HEK293 (cell line): ENCODE measurements around the gene DHCR7.

Source experiments
- CTCF ChIA-PET: fragments of 350-600 bp; formaldehyde crosslinking; extraction: SDS; loops from one replicate; lab custom pipeline; 2021; ENCODE audit warnings: antibody characterized with exemption; lab: Yijun Ruan, JAX
- POLR2A ChIA-PET: fragments of 300-600 bp; formaldehyde crosslinking; extraction: SDS; loops from one replicate; lab custom pipeline; 2020; ENCODE audit warnings: antibody characterized with exemption, inconsistent platforms; lab: Yijun Ruan, JAX
- H3K27ac ChIP-seq: fragments of 200-500 bp; sonication (Bioruptor generic); 2 replicates; pipeline ENCODE4 v1.5.1; 2014; ENCODE audit warnings: low read depth, low read length, control low read depth, inconsistent platforms; ENCODE audit errors: extremely low read depth
- H3K36me3 ChIP-seq, 2 experiments: fragments of 200-500 bp in 1 of 2; sonication (Bioruptor generic) in 1 of 2; 1 replicate in 1 of 2; 2 replicates in 1 of 2; pipeline ENCODE4 v1.5.1; 2014 to 2017; ENCODE audit warnings: inconsistent platforms in 2 of 2, low read length in 2 of 2; ENCODE audit not compliant: control insufficient read depth in 2 of 2, insufficient read depth in 1 of 2
- H3K4me1 ChIP-seq: fragments of 200-500 bp; sonication (Bioruptor generic); 2 replicates; pipeline ENCODE4 v1.5.1; 2014; ENCODE audit warnings: mild to moderate bottlenecking, low read length, inconsistent platforms; ENCODE audit not compliant: control insufficient read depth, insufficient read depth
- H3K4me3 ChIP-seq: 2 replicates; pipeline ENCODE4 v1.5.1; 2011; ENCODE audit warnings: low read depth, mild to moderate bottlenecking, control low read depth, low read length, moderate library complexity
- H3K9me3 ChIP-seq: fragments of 200-500 bp; sonication (Bioruptor generic); 2 replicates; pipeline ENCODE4 v1.5.1; 2014; ENCODE audit warnings: low read depth, low read length, inconsistent platforms; ENCODE audit not compliant: control insufficient read depth, insufficient read depth
- GLIS1 ChIP-seq: fragments of 450-650 bp; formaldehyde crosslinking; IDR thresholded peaks from 2 replicates; pipeline ENCODE4 v1.5.1; 2016; ENCODE audit warnings: missing biosample characterization, missing genetic modification characterization
- HOXD13 ChIP-seq: sonication (generic); formaldehyde crosslinking; IDR thresholded peaks from 2 replicates; pipeline ENCODE4 v1.8.0; 2022; ENCODE audit warnings: missing genetic modification reagents, borderline replicate concordance
- KLF7 ChIP-seq: fragments of 450-650 bp; formaldehyde crosslinking; IDR thresholded peaks from 2 replicates; pipeline ENCODE4 v1.5.1; 2016; ENCODE audit warnings: missing biosample characterization, missing genetic modification characterization, borderline replicate concordance
- KLF8 ChIP-seq: fragments of 450-650 bp; formaldehyde crosslinking; IDR thresholded peaks from 2 replicates; pipeline ENCODE4 v1.5.1; 2016; ENCODE audit warnings: missing biosample characterization, missing genetic modification characterization
- SCRT1 ChIP-seq: fragments of 450-650 bp; formaldehyde crosslinking; IDR thresholded peaks from 2 replicates; pipeline ENCODE4 v1.5.1; 2016; ENCODE audit warnings: missing biosample characterization, missing genetic modification characterization, borderline replicate concordance
- SP2 ChIP-seq: fragments of 450-650 bp; formaldehyde crosslinking; IDR thresholded peaks from 2 replicates; pipeline ENCODE4 v1.5.1; 2016; ENCODE audit warnings: missing biosample characterization, missing genetic modification characterization
- TRIM28 ChIP-seq: IDR thresholded peaks from 2 replicates; pipeline ENCODE4 v1.6.1; 2011; ENCODE audit warnings: low read length, control low read depth, borderline replicate concordance
- ZBTB21 ChIP-seq: fragments of 450-650 bp; formaldehyde crosslinking; IDR thresholded peaks from 2 replicates; pipeline ENCODE4 v1.5.1; 2017; ENCODE audit warnings: missing biosample characterization, missing genetic modification characterization
- ZNF10 ChIP-seq: fragments of 450-650 bp; formaldehyde crosslinking; IDR thresholded peaks from 2 replicates; pipeline ENCODE4 v1.5.1; 2017; ENCODE audit warnings: missing biosample characterization, missing genetic modification characterization
- ZNF169 ChIP-seq: fragments of 450-650 bp; formaldehyde crosslinking; IDR thresholded peaks from 2 replicates; pipeline ENCODE4 v1.5.1; 2016; ENCODE audit warnings: missing biosample characterization, missing genetic modification characterization
- ZNF366 ChIP-seq: fragments of 450-650 bp; formaldehyde crosslinking; conservative IDR thresholded peaks from 2 replicates; pipeline ENCODE4 v1.5.1; 2016; ENCODE audit warnings: missing biosample characterization, missing genetic modification characterization
- ZNF394 ChIP-seq: fragments of 450-650 bp; formaldehyde crosslinking; IDR thresholded peaks from 2 replicates; pipeline ENCODE4 v1.5.1; 2016; ENCODE audit warnings: missing biosample characterization, missing genetic modification characterization, mild to moderate bottlenecking, moderate library complexity, borderline replicate concordance
- ZNF48 ChIP-seq: fragments of 450-650 bp; formaldehyde crosslinking; IDR thresholded peaks from 2 replicates; pipeline ENCODE4 v1.5.1; 2016; ENCODE audit warnings: missing biosample characterization, missing genetic modification characterization
- ZNF549 ChIP-seq: fragments of 450-650 bp; IDR thresholded peaks from 2 replicates; pipeline ENCODE4 v1.5.1; 2018; ENCODE audit warnings: missing biosample characterization, missing genetic modification characterization, mild to moderate bottlenecking, inconsistent platforms, moderate library complexity
- ZNF555 ChIP-seq: fragments of 450-650 bp; formaldehyde crosslinking; conservative IDR thresholded peaks from 2 replicates; pipeline ENCODE4 v1.5.1; 2017; ENCODE audit warnings: missing biosample characterization, mild to moderate bottlenecking, missing genetic modification characterization, inconsistent platforms
- ZNF624 ChIP-seq: fragments of 450-650 bp; formaldehyde crosslinking; IDR thresholded peaks from 2 replicates; pipeline ENCODE4 v1.5.1; 2017; ENCODE audit warnings: missing biosample characterization, missing genetic modification characterization
- ZNF660 ChIP-seq: fragments of 450-650 bp; IDR thresholded peaks from 2 replicates; pipeline ENCODE4 v1.5.1; 2018; ENCODE audit warnings: missing biosample characterization, mild to moderate bottlenecking, missing genetic modification characterization
- ZNF830 ChIP-seq: fragments of 450-650 bp; IDR thresholded peaks from 2 replicates; pipeline ENCODE4 v1.5.0; 2018; ENCODE audit warnings: missing biosample characterization, missing genetic modification characterization, low read depth, mild to moderate bottlenecking, moderate library complexity
- ZNF837 ChIP-seq: fragments of 450-650 bp; formaldehyde crosslinking; IDR thresholded peaks from 2 replicates; pipeline ENCODE4 v1.5.1; 2016; ENCODE audit warnings: missing biosample characterization, missing genetic modification characterization
- ZSCAN30 ChIP-seq: fragments of 450-650 bp; IDR thresholded peaks from 2 replicates; pipeline ENCODE4 v1.5.1; 2018; ENCODE audit warnings: missing biosample characterization, mild to moderate bottlenecking, missing genetic modification characterization, moderate library complexity
- TF ChIP-seq, protein P1 (sequence below): sonication (generic); formaldehyde crosslinking; IDR thresholded peaks from 2 replicates; pipeline ENCODE4 v1.8.1; 2022; ENCODE audit warnings: mild to moderate bottlenecking, moderate library complexity, missing genetic modification reagents
- TF ChIP-seq, protein P2 (sequence below): fragments of 450-650 bp; formaldehyde crosslinking; IDR thresholded peaks from 2 replicates; pipeline ENCODE4 v1.5.1; 2016; ENCODE audit warnings: missing biosample characterization, missing genetic modification characterization, borderline replicate concordance
- TF ChIP-seq, protein P3 (sequence below): fragments of 450-650 bp; formaldehyde crosslinking; IDR thresholded peaks from 2 replicates; pipeline ENCODE4 v1.5.1; 2016; ENCODE audit warnings: missing biosample characterization, missing genetic modification characterization
- TF ChIP-seq, protein P4 (sequence below): fragments of 450-650 bp; IDR thresholded peaks from 2 replicates; pipeline ENCODE4 v1.5.1; 2018; ENCODE audit warnings: missing biosample characterization, mild to moderate bottlenecking, missing genetic modification characterization

DHCR7 gene

DNA sequence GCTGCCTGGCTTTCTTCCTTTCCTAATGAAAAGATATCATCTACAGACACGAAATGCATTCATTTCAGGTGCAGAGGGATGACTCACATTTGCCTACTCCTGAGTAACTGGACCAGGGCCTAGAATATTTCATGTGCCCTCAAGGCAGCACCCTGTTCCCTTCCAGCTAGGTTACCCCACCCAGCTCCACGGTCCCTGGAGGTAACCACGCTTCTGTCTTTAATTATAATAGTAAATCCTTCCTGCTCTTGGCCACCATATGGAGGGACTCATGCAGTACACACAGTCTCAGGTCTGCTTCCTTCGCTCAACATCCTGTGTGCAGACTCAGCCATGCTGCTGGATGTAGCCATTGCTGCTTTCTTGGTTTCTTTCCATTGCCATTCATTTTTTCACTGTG lies 22.3 kb downstream of the DHCR7 start:
- H3K4me1 ChIP-seq, result no peaks in the 10 kb centered on the region
- no peaks in the 10 kb centered on the region for H3K36me3 ChIP-seq
- H3K9me3 ChIP-seq, result no peaks in the 10 kb centered on the region
- H3K4me3 ChIP-seq, result no peak overlapping the region
- CTCF ChIA-PET, result interaction anchor here (0.6 to 2.3 kb wide), 4 partner anchors 22 to 339 kb away, joined by 3 to 6 read pairs (median 4); no protein-coding TSS in a partner anchor
- H3K27ac ChIP-seq, result no peak overlapping the region
- POLR2A ChIA-PET, result interaction anchor here (0.6 to 1.2 kb wide), 3 partner anchors 22 to 366 kb away, joined by 3 to 9 read pairs (median 4); partner anchors contain the start of genes DHCR7 and NADSYN1
- TF ChIP-seq ZNF48 (tag by site-specific recombination), result no peak
- TF ChIP-seq, protein P1, sequence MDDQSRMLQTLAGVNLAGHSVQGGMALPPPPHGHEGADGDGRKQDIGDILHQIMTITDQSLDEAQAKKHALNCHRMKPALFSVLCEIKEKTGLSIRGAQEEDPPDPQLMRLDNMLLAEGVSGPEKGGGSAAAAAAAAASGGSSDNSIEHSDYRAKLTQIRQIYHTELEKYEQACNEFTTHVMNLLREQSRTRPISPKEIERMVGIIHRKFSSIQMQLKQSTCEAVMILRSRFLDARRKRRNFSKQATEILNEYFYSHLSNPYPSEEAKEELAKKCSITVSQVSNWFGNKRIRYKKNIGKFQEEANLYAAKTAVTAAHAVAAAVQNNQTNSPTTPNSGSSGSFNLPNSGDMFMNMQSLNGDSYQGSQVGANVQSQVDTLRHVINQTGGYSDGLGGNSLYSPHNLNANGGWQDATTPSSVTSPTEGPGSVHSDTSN (CRISPR knock-in tag), result no peak
- no peak for TF ChIP-seq SCRT1
- TF ChIP-seq ZNF366 (tag by site-specific recombination), result no peak
- TF ChIP-seq ZNF837 (tag by site-specific recombination), result no peak
- no peak for TF ChIP-seq ZNF549 (tag by site-specific recombination)
- TF ChIP-seq, protein P2, sequence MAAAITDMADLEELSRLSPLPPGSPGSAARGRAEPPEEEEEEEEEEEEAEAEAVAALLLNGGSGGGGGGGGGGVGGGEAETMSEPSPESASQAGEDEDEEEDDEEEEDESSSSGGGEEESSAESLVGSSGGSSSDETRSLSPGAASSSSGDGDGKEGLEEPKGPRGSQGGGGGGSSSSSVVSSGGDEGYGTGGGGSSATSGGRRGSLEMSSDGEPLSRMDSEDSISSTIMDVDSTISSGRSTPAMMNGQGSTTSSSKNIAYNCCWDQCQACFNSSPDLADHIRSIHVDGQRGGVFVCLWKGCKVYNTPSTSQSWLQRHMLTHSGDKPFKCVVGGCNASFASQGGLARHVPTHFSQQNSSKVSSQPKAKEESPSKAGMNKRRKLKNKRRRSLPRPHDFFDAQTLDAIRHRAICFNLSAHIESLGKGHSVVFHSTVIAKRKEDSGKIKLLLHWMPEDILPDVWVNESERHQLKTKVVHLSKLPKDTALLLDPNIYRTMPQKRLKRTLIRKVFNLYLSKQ (tag by site-specific recombination), result no peak
- no peak for TF ChIP-seq ZNF830
- no peak for TF ChIP-seq ZNF624 (tag by site-specific recombination)
- TF ChIP-seq ZNF10 (tag by site-specific recombination), result no peak
- TF ChIP-seq ZBTB21, result no peak
- TF ChIP-seq SP2 (tag by site-specific recombination), result no peak
- no peak for TF ChIP-seq GLIS1
- TF ChIP-seq ZNF660, result no peak
- TF ChIP-seq ZNF555 (tag by site-specific recombination), result no peak

DNA sequence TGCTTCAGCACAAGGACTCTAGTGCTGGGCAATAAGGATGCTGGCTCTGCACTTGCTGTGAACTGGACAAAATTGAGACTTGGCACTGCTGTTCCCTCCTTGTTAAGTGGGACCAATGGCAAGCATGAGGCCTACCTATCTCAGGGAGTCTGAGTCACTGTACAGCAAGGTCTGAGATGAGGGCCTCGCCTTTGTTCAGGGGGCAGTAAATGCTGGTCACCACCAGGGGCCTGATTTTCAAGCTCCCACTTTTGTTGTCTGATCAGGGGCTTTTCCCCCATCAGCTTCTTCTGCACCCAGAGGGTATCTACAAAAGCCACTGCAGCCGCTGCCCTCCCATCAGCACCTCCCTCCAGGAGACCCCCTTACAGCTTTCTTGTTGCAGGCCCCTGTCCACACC lies 22.8 kb downstream of the DHCR7 start:
- no peak overlapping the region for H3K4me3 ChIP-seq
- ChIA-PET POLR2A (interaction anchor here (1.2 kb wide), 1 partner anchor 23 kb away, joined by 9 read pairs; the partner anchor contains the start of gene DHCR7), CTCF (interaction anchor here (0.6 to 2.3 kb wide), 2 partner anchors 28 to 305 kb away, joined by 3 to 6 read pairs; no protein-coding TSS in a partner anchor)
- no peak for TF ChIP-seq KLF7 (tag by site-specific recombination)
- no peaks in the 10 kb centered on the region for H3K36me3 ChIP-seq
- no peaks in the 10 kb centered on the region for H3K4me1 ChIP-seq
- H3K27ac ChIP-seq, result no peak overlapping the region
- no peaks in the 10 kb centered on the region for H3K9me3 ChIP-seq

DNA sequence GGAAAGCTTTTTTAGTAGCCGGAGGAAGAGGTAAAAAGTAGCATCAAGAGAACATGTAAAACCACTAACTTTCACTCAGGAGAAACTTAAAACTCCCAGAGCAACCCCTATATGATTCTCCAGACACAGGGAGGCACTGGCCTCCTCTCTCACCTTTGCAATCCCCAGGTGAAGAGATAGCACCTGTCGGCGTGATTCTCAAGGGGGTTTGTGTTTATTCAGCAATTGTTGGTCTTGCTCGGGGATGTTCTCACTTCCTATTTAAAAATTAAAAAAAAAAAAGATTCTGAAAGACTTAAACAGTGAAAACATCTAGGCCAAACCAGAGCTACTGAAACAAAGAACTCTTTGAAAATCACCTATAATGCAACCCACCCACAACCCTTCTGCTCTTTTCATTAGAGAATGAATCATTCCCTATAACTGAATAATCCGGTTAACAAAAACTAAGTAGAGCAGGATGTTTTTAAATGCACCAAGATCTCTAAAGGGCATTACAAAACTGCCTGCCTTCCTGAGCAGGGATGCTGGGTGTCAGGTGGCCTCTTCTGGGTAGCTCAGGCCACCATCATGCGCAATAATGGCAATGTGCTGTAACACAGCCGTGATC lies 24.9 kb downstream of the DHCR7 start:
- TF ChIP-seq ZSCAN30 (tag by site-specific recombination) (no peak), HOXD13 (no peak), ZNF394 (tag by site-specific recombination) (no peak), KLF8 (no peak), ZNF169 (tag by site-specific recombination) (no peak), TRIM28 (no peak)
- TF ChIP-seq, protein P3, sequence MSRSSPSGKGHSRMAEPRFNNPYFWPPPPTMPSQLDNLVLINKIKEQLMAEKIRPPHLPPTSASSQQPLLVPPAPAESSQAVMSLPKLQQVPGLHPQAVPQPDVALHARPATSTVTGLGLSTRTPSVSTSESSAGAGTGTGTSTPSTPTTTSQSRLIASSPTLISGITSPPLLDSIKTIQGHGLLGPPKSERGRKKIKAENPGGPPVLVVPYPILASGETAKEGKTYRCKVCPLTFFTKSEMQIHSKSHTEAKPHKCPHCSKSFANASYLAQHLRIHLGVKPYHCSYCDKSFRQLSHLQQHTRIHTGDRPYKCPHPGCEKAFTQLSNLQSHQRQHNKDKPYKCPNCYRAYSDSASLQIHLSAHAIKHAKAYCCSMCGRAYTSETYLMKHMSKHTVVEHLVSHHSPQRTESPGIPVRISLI (tag by site-specific recombination), result no peak
- TF ChIP-seq, protein P4, sequence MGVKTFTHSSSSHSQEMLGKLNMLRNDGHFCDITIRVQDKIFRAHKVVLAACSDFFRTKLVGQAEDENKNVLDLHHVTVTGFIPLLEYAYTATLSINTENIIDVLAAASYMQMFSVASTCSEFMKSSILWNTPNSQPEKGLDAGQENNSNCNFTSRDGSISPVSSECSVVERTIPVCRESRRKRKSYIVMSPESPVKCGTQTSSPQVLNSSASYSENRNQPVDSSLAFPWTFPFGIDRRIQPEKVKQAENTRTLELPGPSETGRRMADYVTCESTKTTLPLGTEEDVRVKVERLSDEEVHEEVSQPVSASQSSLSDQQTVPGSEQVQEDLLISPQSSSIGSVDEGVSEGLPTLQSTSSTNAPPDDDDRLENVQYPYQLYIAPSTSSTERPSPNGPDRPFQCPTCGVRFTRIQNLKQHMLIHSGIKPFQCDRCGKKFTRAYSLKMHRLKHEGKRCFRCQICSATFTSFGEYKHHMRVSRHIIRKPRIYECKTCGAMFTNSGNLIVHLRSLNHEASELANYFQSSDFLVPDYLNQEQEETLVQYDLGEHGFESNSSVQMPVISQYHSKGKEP, result no peak
- TF ChIP-seq, all 188 proteins: peak for 0
- Histone ChIP-seq H3K4me1 (no peaks in the 10 kb centered on the region), H3K27ac (no peak overlapping the region), H3K9me3 (no peaks in the 10 kb centered on the region), H3K36me3 (no peaks in the 10 kb centered on the region), H3K4me3 (no peak overlapping the region)
- ChIA-PET CTCF (interaction anchor here (0.6 to 1.8 kb wide), 4 partner anchors 159 to 591 kb away, joined by 3 to 4 read pairs (median 4); no protein-coding TSS in a partner anchor), POLR2A (no interaction called here)
